Measurements from ENCODE around the gene ITGB8. TPM values are rescaled to one million over a fixed set of nuclear protein-coding genes. Genes with fewer than 3 reads are reported as not detected.

ITGB8 gene
- total and polyA plus RNA-seq, 4 donors, result 0.16 to 2.8 (median 0.51) TPM

- H3K27ac ChIP-seq (ENCODE audit: low read depth in 1 of 2, low read length in 2 of 2), result no peak overlapping the region
- DNase-seq (ENCODE audit: low spot score), result no peak
- TF ChIP-seq EGR1 (IDR thresholded peaks at IDR 0.05; ENCODE audit: low read depth in 2 of 2), result no peak
- no peak for TF ChIP-seq MAX (IDR thresholded peaks at IDR 0.05)
- no peak for TF ChIP-seq TAF1 (conservative IDR thresholded peaks at IDR 0.05)
- no peak for TF ChIP-seq CTCF (IDR thresholded peaks at IDR 0.05; ENCODE audit: low read depth, low read length, missing input control)
- no peak for TF ChIP-seq RAD21 (IDR thresholded peaks at IDR 0.05)
- no peak for TF ChIP-seq YY1 (IDR thresholded peaks at IDR 0.05)
- no peak for TF ChIP-seq ATF3 (IDR thresholded peaks at IDR 0.05)
- no peak for TF ChIP-seq RXRA (IDR thresholded peaks at IDR 0.05)
- 53% methylated on average over 3 of the region's 3 CpGs for WGBS
- H3K36me3 ChIP-seq (ENCODE audit: control insufficient read depth in 4 of 4, insufficient read depth in 3 of 4, low read depth in 1 of 4, low read length in 3 of 4), result no peaks in the 10 kb centered on the region
- no peak overlapping the region for H3K9ac ChIP-seq (ENCODE audit: low read depth in 1 of 2, low read length in 2 of 2)
- H3K27me3 ChIP-seq (ENCODE audit: control insufficient read depth in 4 of 4, insufficient read depth in 4 of 4, low read length in 3 of 4), result no peaks in the 10 kb centered on the region
- H3K4me3 ChIP-seq (ENCODE audit: low read depth in 1 of 3, low read length in 3 of 3), result no peak overlapping the region
- H3K9me3 ChIP-seq (ENCODE audit: control insufficient read depth in 4 of 4, low read length in 3 of 4), result peaks cover 0 to 2% (median 0%) of the 10 kb centered on the region in 4 donors
- H3K4me1 ChIP-seq (ENCODE audit: control insufficient read depth in 4 of 4, insufficient read depth in 4 of 4, low read length in 3 of 4), result no peaks in the 10 kb centered on the region
Observed at GRCh38 chr7:20401861-20402746, 71.4 kb downstream of the ITGB8 start.

DNA sequence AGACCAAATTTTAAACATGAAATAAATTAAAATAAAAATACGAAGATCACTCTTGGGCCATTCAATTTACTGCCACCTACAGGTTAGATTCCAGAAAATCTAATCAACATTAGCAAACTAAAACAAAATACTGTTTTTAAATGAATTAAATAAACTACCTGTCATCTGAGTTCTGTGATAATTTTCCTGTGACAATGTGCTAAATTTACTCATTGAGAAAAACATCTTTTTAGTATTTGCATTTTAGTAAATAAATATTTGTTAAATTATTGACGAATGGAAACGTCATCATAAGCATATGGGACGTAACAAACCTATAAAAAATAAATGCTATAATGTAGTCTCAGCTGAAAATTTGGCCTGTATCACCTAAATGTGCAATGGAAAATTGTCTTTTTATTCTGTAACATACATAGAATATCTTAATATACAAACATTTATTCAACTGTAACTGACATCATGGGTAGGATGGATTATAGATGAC is 72.1 kb downstream of the ITGB8 start:
- Histone ChIP-seq H3K36me3 (ENCODE audit: control insufficient read depth in 4 of 4, insufficient read depth in 3 of 4, low read depth in 1 of 4, low read length in 3 of 4) (no peaks in the 10 kb centered on the region), H3K27me3 (ENCODE audit: control insufficient read depth in 4 of 4, insufficient read depth in 4 of 4, low read length in 3 of 4) (no peaks in the 10 kb centered on the region), H3K9ac (ENCODE audit: low read depth in 1 of 2, low read length in 2 of 2) (no peak overlapping the region), H3K4me3 (ENCODE audit: low read depth in 1 of 3, low read length in 3 of 3) (no peak overlapping the region), H3K27ac (ENCODE audit: low read depth in 1 of 2, low read length in 2 of 2) (no peak overlapping the region), H3K4me1 (ENCODE audit: control insufficient read depth in 4 of 4, insufficient read depth in 4 of 4, low read length in 3 of 4) (no peaks in the 10 kb centered on the region), H3K9me3 (ENCODE audit: control insufficient read depth in 4 of 4, low read length in 3 of 4) (peaks cover 0 to 2% (median 0%) of the 10 kb centered on the region in 4 donors)
- TF ChIP-seq SP1 (IDR thresholded peaks at IDR 0.05), result no peak
- no peak for TF ChIP-seq YY1 (IDR thresholded peaks at IDR 0.05)
- no peak for TF ChIP-seq TAF1 (conservative IDR thresholded peaks at IDR 0.05)
- TF ChIP-seq FOXA2 (IDR thresholded peaks at IDR 0.05), result no peak
- no peak for TF ChIP-seq RAD21 (IDR thresholded peaks at IDR 0.05)
- TF ChIP-seq GABPA (IDR thresholded peaks at IDR 0.05 in 1 of 2, conservative IDR thresholded peaks at IDR 0.05 in 1 of 2), result no peak
- TF ChIP-seq HNF4G (IDR thresholded peaks at IDR 0.05), result no peak
- no peak for DNase-seq (ENCODE audit: low spot score)
- WGBS, result 83% methylated on average over 4 of the region's 4 CpGs

- no peak overlapping the region for H3K27ac ChIP-seq (ENCODE audit: low read depth in 1 of 2, low read length in 2 of 2)
- H3K4me1 ChIP-seq (ENCODE audit: control insufficient read depth in 4 of 4, insufficient read depth in 4 of 4, low read length in 3 of 4), result no peaks in the 10 kb centered on the region
- H3K9ac ChIP-seq (ENCODE audit: low read depth in 1 of 2, low read length in 2 of 2), result no peak overlapping the region
- no peak overlapping the region for H3K4me3 ChIP-seq (ENCODE audit: low read depth in 1 of 3, low read length in 3 of 3)
- no peak for TF ChIP-seq MAX (IDR thresholded peaks at IDR 0.05)
- TF ChIP-seq FOXA2 (IDR thresholded peaks at IDR 0.05), result no peak
- no peak for TF ChIP-seq NR2F2 (IDR thresholded peaks at IDR 0.05)
- no peak for TF ChIP-seq YY1 (IDR thresholded peaks at IDR 0.05)
- TF ChIP-seq REST (IDR thresholded peaks at IDR 0.05), result no peak
- no peak for TF ChIP-seq HNF4A (conservative IDR thresholded peaks at IDR 0.05)
- TF ChIP-seq EGR1 (IDR thresholded peaks at IDR 0.05; ENCODE audit: low read depth in 2 of 2), result no peak
- TF ChIP-seq RAD21 (IDR thresholded peaks at IDR 0.05), result no peak
- TF ChIP-seq, protein P1, sequence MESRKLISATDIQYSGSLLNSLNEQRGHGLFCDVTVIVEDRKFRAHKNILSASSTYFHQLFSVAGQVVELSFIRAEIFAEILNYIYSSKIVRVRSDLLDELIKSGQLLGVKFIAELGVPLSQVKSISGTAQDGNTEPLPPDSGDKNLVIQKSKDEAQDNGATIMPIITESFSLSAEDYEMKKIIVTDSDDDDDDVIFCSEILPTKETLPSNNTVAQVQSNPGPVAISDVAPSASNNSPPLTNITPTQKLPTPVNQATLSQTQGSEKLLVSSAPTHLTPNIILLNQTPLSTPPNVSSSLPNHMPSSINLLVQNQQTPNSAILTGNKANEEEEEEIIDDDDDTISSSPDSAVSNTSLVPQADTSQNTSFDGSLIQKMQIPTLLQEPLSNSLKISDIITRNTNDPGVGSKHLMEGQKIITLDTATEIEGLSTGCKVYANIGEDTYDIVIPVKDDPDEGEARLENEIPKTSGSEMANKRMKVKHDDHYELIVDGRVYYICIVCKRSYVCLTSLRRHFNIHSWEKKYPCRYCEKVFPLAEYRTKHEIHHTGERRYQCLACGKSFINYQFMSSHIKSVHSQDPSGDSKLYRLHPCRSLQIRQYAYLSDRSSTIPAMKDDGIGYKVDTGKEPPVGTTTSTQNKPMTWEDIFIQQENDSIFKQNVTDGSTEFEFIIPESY (IDR thresholded peaks at IDR 0.05), result no peak
- no peak for TF ChIP-seq JUND (IDR thresholded peaks at IDR 0.05)
- TF ChIP-seq RXRA (IDR thresholded peaks at IDR 0.05), result no peak
- no peak for TF ChIP-seq TAF1 (conservative IDR thresholded peaks at IDR 0.05)
- TF ChIP-seq SP1 (IDR thresholded peaks at IDR 0.05), result no peak
- TF ChIP-seq HNF4G (IDR thresholded peaks at IDR 0.05), result no peak
- H3K36me3 ChIP-seq (ENCODE audit: control insufficient read depth in 4 of 4, insufficient read depth in 3 of 4, low read depth in 1 of 4, low read length in 3 of 4), result no peaks in the 10 kb centered on the region
- H3K9me3 ChIP-seq (ENCODE audit: control insufficient read depth in 4 of 4, low read length in 3 of 4), result peaks cover 0 to 2% (median 0%) of the 10 kb centered on the region in 4 donors
- no peak for DNase-seq (ENCODE audit: low spot score)
- 84% methylated on average over 3 of the region's 3 CpGs for WGBS
- no peaks in the 10 kb centered on the region for H3K27me3 ChIP-seq (ENCODE audit: control insufficient read depth in 4 of 4, insufficient read depth in 4 of 4, low read length in 3 of 4)
Observed at GRCh38 chr7:20403331-20403730, 72.6 kb downstream of the ITGB8 start.
